Stimulated activated naive CD4-positive, alpha-beta T cell treated with Interleukin-2 at 50 U/mL for 16 hours (primary cell): ENCODE data around the gene DDX5.

Experiments
- DNase-seq: peaks from one replicate; lab custom pipeline; 2025; lab: John Stamatoyannopoulos, UW

DDX5 gene

DNA sequence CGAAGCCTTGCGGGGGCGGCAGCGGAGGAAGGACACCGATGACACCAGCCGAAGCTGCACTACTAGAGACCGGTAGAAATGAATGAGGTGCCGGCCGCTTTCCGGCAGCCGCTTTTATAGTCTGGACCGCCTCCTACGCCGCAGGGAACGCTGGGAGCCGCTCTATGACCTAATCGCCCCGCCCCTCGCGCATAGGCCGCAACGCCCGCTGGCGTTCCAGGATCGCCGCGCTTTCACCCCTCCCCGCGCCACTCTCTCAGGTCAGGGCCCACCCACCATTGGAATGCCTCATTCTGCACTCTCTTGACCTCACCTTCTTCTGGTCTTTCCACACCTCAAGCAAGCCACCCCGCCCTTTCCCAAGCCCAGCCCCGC, at the start of gene DDX5:
TSS of gene DDX5 (minus strand) at position 89 of the 375 bp plus-strand sequence. CDS start 170 bp downstream, outside the sequence.
- peak; percentile 100 for DNase-seq

- no peak for DNase-seq
Measured at GRCh38 chr17:64555281-64555680, 49.2 kb upstream of the DDX5 start.

- no peak for DNase-seq
Measured at GRCh38 chr17:64554028-64554637, 48.0 kb upstream of the DDX5 start.

GRCh38 chr17:64551461-64551860, 45.4 kb upstream of the DDX5 start:
- no peak for DNase-seq

DNA sequence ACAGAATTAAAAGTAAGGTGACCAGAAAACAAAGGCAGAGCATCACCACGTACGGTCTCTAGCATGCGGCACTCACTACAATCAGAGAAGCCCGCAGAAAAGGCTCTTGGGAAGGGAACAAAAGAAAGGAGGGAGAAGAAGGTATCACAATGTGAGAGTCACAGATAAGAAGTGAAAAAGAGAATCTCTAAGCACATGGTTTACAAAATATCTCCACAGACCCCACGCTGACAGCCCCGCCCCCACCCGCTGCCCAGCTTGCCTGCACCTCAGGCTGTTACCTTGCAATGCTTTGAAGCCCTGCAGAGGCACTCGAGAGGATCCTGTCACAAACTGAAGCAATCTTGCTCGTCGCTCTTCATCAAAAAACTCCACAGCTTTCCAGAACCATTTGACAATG, 41.2 kb upstream of the DDX5 start:
- DNase-seq, result no peak

- no peak for DNase-seq
Measured at GRCh38 chr17:64546716-64547115, 40.6 kb upstream of the DDX5 start.

GRCh38 chr17:64544742-64545141, 38.7 kb upstream of the DDX5 start:
- DNase-seq, result no peak

- DNase-seq, result no peak
Measured at GRCh38 chr17:64540118-64540776, 34.2 kb upstream of the DDX5 start.

DNA sequence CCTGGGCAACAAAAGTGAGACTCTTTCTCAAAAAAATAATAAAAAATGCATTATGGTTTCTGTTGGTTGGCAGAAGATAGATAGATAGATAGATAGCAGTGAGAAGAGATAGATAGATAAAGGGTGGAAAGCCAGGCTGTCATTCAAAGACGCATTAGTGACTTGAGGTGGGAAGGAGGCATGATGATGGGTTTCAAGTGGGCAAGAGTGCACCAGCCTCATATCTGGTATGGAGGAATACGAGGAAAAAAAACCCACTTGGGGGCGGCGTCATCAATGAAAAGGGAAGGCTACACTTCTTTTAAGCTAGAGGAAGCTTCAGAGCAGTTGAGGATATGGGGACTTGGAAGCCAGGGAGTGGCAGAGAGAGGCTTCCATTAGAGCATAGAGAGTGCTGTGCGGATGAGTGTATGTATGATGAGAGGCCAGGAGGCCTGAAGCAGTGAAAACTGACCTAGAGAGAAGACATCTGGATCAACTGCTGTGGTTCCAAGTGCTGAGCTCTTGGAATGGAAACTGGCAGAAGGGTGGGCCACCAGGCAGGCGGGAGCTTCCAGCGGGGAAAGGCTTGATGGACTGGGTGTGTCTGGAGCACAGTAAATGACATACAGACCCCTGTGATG, 32.5 kb upstream of the DDX5 start:
- DNase-seq, result no peak

- DNase-seq, result no peak
Measured at GRCh38 chr17:64537488-64537887, 31.4 kb upstream of the DDX5 start.

DNA sequence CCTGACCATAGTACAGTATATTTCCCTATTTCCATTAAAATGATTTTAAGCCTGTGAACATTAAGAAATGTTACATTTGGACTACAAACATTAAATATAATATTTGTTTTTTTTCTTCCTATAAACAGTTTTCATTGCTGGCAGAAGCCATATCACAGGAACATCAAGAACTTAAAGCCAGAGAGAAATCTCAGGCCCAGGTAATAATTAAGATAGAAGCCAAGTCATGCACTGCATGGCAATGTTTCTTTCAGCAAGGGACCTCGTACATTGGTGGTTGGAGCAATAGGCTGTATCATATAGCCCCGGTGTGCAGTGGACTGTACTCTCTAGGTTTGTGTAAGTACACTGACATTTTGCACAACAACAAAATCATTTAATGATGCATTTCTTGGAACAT, 30.8 kb upstream of the DDX5 start:
- DNase-seq, result no peak

DNA sequence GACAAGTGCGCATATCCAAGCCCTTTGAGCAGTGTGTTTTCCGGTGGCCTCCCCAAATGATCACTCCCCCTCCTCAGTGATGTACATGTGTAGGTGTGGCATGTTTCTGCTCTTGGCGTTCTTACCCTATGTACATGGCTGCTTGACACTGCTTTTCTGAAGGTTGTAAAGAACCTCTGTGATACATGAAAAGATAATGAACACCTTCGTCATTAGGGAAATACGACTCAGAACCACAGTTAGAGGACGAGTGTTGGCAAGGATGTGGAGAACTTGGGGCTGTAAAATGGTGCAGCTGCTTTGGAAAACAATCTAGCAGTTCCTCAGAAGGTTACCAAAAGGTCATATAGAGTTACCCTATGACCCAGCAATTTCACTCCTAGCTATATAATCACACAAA, 29.3 kb upstream of the DDX5 start:
- no peak for DNase-seq

- DNase-seq, result no peak
Measured at GRCh38 chr17:64534187-64534586, 28.1 kb upstream of the DDX5 start.

GRCh38 chr17:64533784-64534183, 27.7 kb upstream of the DDX5 start:
- DNase-seq, result no peak

GRCh38 chr17:64532409-64532808, 26.3 kb upstream of the DDX5 start:
- no peak for DNase-seq

DNA sequence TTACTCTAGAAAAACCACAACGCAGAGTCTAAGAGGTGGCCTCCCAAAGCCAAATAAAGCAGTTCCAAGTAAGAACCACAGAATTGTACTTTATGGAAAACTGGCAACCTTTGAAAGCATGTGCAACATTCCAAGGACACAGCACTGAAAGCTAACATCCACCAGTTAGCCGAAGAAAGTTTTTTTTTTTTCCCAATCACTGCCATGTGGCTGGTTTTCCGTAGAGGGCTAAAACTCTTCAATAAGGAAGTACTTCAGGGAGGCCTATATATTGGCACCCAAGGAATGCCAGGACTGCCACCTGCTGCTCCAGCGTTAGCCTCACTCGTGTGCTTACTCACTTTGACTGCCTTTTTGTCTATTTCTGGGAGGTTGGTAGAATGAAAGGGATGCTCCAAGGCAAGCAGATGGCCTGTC, 25.9 kb upstream of the DDX5 start:
- no peak for DNase-seq

DNA sequence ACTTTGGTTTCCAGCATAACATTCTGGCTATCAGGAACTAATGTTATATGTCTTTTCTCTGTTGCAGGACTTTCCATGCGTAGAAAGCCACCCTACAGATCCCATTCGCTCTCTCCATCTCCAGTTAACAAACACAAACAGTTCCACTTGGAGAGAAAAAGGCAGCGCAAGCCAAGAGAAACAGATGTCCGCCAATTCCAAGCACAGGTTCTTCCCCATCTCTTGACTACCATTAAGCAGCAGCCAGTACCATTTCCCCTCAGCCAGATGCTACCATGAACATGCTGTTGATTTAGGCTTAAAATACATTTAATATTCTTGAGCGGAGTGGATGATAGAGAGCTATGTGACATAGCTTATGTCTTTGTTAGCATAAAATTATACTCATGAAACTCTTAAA, 23.1 kb upstream of the DDX5 start:
- DNase-seq, result no peak

- no peak for DNase-seq
Measured at GRCh38 chr17:64527914-64528313, 21.8 kb upstream of the DDX5 start.

GRCh38 chr17:64520359-64520758, 14.3 kb upstream of the DDX5 start:
- DNase-seq, result no peak

DNA sequence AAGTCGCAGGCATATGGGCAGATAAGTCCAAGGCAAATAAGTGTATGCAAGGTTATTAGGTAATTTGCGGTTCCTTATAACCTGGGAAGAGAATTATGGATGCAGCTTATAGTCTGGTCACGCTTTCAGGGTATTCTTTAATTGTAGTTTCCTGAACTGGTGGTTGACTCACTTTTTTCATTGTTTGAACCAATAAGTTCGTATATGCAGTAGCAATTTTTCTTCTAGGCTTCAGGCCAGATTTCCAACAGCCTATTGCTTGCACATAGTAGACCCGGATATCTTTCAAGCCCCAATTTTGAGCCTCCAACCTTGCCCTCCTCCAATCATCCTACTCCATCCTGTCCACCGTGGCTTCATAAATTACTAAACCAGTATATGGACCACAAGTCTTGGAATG, 13.5 kb upstream of the DDX5 start:
- DNase-seq, result no peak

DNA sequence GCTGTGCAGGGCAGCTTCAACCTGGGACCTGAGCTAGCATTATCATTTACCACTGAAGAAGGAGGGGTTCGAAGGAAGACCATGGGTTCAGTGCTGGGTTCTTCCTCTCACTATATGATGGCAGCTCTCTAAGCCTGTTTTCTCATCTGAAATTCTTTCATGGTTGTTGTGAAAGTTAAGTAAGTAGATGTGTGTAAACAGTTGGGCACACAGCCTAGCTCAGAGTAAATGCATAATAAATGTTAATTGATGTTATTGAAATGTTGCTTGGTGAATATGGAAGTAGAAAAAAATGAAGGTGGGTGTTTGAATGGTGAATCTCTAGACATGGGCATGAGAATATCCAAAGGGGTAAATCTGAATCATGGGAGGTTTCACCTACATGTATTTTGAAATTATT, 9.7 kb upstream of the DDX5 start:
- DNase-seq, result no peak

- DNase-seq, result no peak
Measured at GRCh38 chr17:64515419-64515818, 9.3 kb upstream of the DDX5 start.

GRCh38 chr17:64509179-64509578, 3.1 kb upstream of the DDX5 start:
- no peak for DNase-seq

GRCh38 chr17:64508683-64509082, 2.6 kb upstream of the DDX5 start:
- DNase-seq, result no peak
